Neural progenitor cell (in vitro differentiated cells): ENCODE data around the gene RNF31. TPM values are rescaled to one million over a fixed set of nuclear protein-coding genes. Genes with fewer than 3 reads are reported as not detected.

Source experiments
- DNase-seq: peaks from one replicate; pipeline ENCODE4 v3.0.0-alpha.2; 2016; ENCODE audit warnings: low spot score
- H2AFZ ChIP-seq: fragments of 200-600 bp; sonication (generic); replicated peaks from 2 replicates; pipeline ENCODE4 v1.6.1; 2016; ENCODE audit warnings: antibody characterized with exemption
- H3F3A ChIP-seq: fragments of 200-600 bp; sonication (generic); 2 replicates; pipeline ENCODE4 v1.6.1; 2016; ENCODE audit warnings: antibody characterized with exemption, low read depth
- H3K27ac ChIP-seq: fragments of 200-600 bp; sonication (generic); 2 replicates; pipeline ENCODE4 v1.5.1; 2016; ENCODE audit warnings: mild to moderate bottlenecking
- H3K27me3 ChIP-seq: fragments of 200-600 bp; sonication (generic); 2 replicates; pipeline ENCODE4 v1.6.1; 2016; ENCODE audit warnings: mild to moderate bottlenecking, moderate library complexity
- H3K36me3 ChIP-seq: fragments of 200-600 bp; sonication (generic); 2 replicates; pipeline ENCODE4 v1.5.1; 2016
- H3K4me1 ChIP-seq: fragments of 200-600 bp; sonication (generic); 2 replicates; pipeline ENCODE4 v1.6.1; 2016; ENCODE audit warnings: mixed run types
- H3K4me2 ChIP-seq: fragments of 200-600 bp; sonication (generic); 2 replicates; pipeline ENCODE4 v1.6.1; 2016
- H3K4me3 ChIP-seq: fragments of 200-600 bp; sonication (generic); 2 replicates; pipeline ENCODE4 v1.5.1; 2016
- H3K79me2 ChIP-seq: fragments of 200-600 bp; sonication (generic); 2 replicates; pipeline ENCODE4 v1.6.1; 2016; ENCODE audit warnings: low read depth
- H3K9ac ChIP-seq: fragments of 200-600 bp; sonication (generic); 2 replicates; pipeline ENCODE4 v1.6.1; 2016
- H3K9me3 ChIP-seq: fragments of 200-600 bp; sonication (generic); 2 replicates; pipeline ENCODE4 v1.5.1; 2016; ENCODE audit warnings: low read depth
- H4K20me1 ChIP-seq: fragments of 200-600 bp; sonication (generic); 2 replicates; pipeline ENCODE4 v1.6.1; 2016; ENCODE audit warnings: low read depth
- H3K27ac Mint-ChIP-seq: 3 replicates; pipeline ENCODE4 v1.8.0; 2021; ENCODE audit warnings: mixed read lengths
- H3K27me3 Mint-ChIP-seq: 2 replicates; pipeline ENCODE4 v1.8.0; 2022; ENCODE audit warnings: low read depth, mild to moderate bottlenecking, inconsistent platforms, moderate library complexity, mixed read lengths; ENCODE audit not compliant: insufficient read depth
- H3K36me3 Mint-ChIP-seq: 3 replicates; pipeline ENCODE4 v1.8.0; 2021; ENCODE audit warnings: mixed read lengths
- H3K4me1 Mint-ChIP-seq: 3 replicates; pipeline ENCODE4 v1.8.0; 2021; ENCODE audit warnings: mixed read lengths
- H3K4me3 Mint-ChIP-seq: 3 replicates; pipeline ENCODE4 v1.8.0; 2021; ENCODE audit warnings: mild to moderate bottlenecking, moderate library complexity, mixed read lengths
- H3K9me3 Mint-ChIP-seq: 3 replicates; pipeline ENCODE4 v1.8.0; 2020; ENCODE audit warnings: mixed read lengths
- CTCF ChIP-seq: fragments of 200-600 bp; sonication (generic); IDR thresholded peaks from 2 replicates; pipeline ENCODE4 v1.5.1; 2017; ENCODE audit warnings: antibody characterized with exemption, mild to moderate bottlenecking
- EZH2 ChIP-seq: fragments of 200-600 bp; sonication (generic); IDR thresholded peaks from 2 replicates; pipeline ENCODE4 v1.6.1; 2017; ENCODE audit warnings: antibody characterized with exemption, mild to moderate bottlenecking, moderate library complexity
- EZH2phosphoT487 ChIP-seq: fragments of 200-600 bp; sonication (generic); IDR thresholded peaks from 2 replicates; pipeline ENCODE4 v1.6.1; 2017; ENCODE audit warnings: antibody characterized with exemption
- total RNA-seq: library from RNA; depleted of rRNA; stranded (reverse); fragments of >200 nt; gene quantifications from 2 replicates; pipeline ENCODE4 v1.2.3, GENCODE V29; 2015; ENCODE audit warnings: low replicate concordance

RNF31 gene
- total RNA-seq, 1 donor from 2014 or later, result 28.8 TPM

GRCh38 chr14:24117179-24117578 is 30.1 kb upstream of the RNF31 start:
- H3K27me3 ChIP-seq, result no peaks in the 10 kb centered on the region
- H3K27ac Mint-ChIP-seq, result no peak overlapping the region
- H3K4me3 Mint-ChIP-seq, result peak overlapping the region; percentile 94
- H3K27me3 Mint-ChIP-seq, result peaks cover 3% of the 10 kb centered on the region
- H3K4me3 ChIP-seq, result no peak overlapping the region
- H3K9ac ChIP-seq, result no peak overlapping the region
- no peaks in the 10 kb centered on the region for H3K36me3 ChIP-seq
- no peak overlapping the region for H2AFZ ChIP-seq
- peaks cover 6% of the 10 kb centered on the region for H3K4me1 ChIP-seq
- peaks cover 15% of the 10 kb centered on the region for H3K4me1 Mint-ChIP-seq
- peaks cover 12% of the 10 kb centered on the region for H3K36me3 Mint-ChIP-seq
- H3K27ac ChIP-seq, result no peak overlapping the region
- DNase-seq, result no peak
- no peak for TF ChIP-seq CTCF
- TF ChIP-seq EZH2, result no peak
- TF ChIP-seq EZH2phosphoT487, result no peak
- H4K20me1 ChIP-seq, result no peaks in the 10 kb centered on the region
- H3K4me2 ChIP-seq, result no peak overlapping the region
- peaks cover 13% of the 10 kb centered on the region for H3K79me2 ChIP-seq
- H3F3A ChIP-seq, result peaks cover 19% of the 10 kb centered on the region
- H3K9me3 ChIP-seq, result no peaks in the 10 kb centered on the region
- H3K9me3 Mint-ChIP-seq, result no peaks in the 10 kb centered on the region

DNA sequence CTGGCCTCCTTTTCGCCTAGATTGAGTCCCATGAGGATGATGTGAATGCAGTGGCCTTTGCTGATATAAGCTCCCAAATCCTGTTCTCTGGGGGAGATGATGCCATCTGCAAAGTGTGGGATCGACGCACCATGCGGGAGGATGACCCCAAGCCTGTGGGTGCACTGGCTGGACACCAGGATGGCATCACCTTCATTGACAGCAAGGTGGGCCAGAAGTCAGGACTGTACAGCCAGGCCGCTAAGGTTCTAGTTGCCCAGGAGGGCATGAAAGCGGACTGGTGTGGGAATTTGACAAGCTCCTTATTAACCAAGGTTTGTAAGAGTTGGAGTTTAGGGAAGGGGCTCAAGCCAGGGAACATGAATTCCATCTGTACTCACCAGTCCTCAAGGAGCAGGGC is 27.6 kb upstream of the RNF31 start:
- H3K4me1 Mint-ChIP-seq, result peaks cover 15% of the 10 kb centered on the region
- Histone ChIP-seq H3K4me3 (no peak overlapping the region), H3K9ac (no peak overlapping the region), H3K4me1 (peaks cover 6% of the 10 kb centered on the region), H3F3A (peaks cover 6% of the 10 kb centered on the region), H3K27ac (no peak overlapping the region), H3K9me3 (no peaks in the 10 kb centered on the region), H3K36me3 (no peaks in the 10 kb centered on the region), H2AFZ (no peak overlapping the region), H3K4me2 (no peak overlapping the region), H3K79me2 (peaks cover 13% of the 10 kb centered on the region), H3K27me3 (no peaks in the 10 kb centered on the region), H4K20me1 (no peaks in the 10 kb centered on the region)
- H3K9me3 Mint-ChIP-seq, result no peaks in the 10 kb centered on the region
- H3K36me3 Mint-ChIP-seq, result peaks cover 12% of the 10 kb centered on the region
- TF ChIP-seq EZH2phosphoT487 (no peak), CTCF (no peak), EZH2 (no peak)
- H3K27ac Mint-ChIP-seq, result no peak overlapping the region
- DNase-seq, result no peak
- no peaks in the 10 kb centered on the region for H3K27me3 Mint-ChIP-seq
- no peak overlapping the region for H3K4me3 Mint-ChIP-seq

- H3K4me1 Mint-ChIP-seq, result peaks cover 5% of the 10 kb centered on the region
- no peaks in the 10 kb centered on the region for H3K27me3 Mint-ChIP-seq
- Histone ChIP-seq H4K20me1 (no peaks in the 10 kb centered on the region), H3K36me3 (no peaks in the 10 kb centered on the region), H3F3A (no peaks in the 10 kb centered on the region), H3K9ac (no peak overlapping the region), H3K27ac (no peak overlapping the region), H3K4me1 (peaks cover under 1% of the 10 kb centered on the region), H3K27me3 (no peaks in the 10 kb centered on the region), H3K9me3 (no peaks in the 10 kb centered on the region), H3K4me2 (no peak overlapping the region), H2AFZ (no peak overlapping the region), H3K79me2 (peaks cover 4% of the 10 kb centered on the region), H3K4me3 (no peak overlapping the region)
- no peak overlapping the region for H3K27ac Mint-ChIP-seq
- no peak overlapping the region for H3K4me3 Mint-ChIP-seq
- no peak for DNase-seq
- peaks cover 12% of the 10 kb centered on the region for H3K36me3 Mint-ChIP-seq
- H3K9me3 Mint-ChIP-seq, result no peaks in the 10 kb centered on the region
- no peak for TF ChIP-seq EZH2phosphoT487
- TF ChIP-seq EZH2, result no peak
- TF ChIP-seq CTCF, result no peak
Measured at GRCh38 chr14:24121210-24121609, 26.1 kb upstream of the RNF31 start.
